Stomach (tissue), 4 donors: ENCODE data around the gene MYL5.

ENCODE experiments used
- EP300 ChIP-seq: sonication (generic); formaldehyde crosslinking; IDR thresholded peaks from one replicate; pipeline ENCODE4 v1.6.1; 2017; ENCODE audit warnings: antibody characterized with exemption
- POLR2A ChIP-seq, 4 donors: fragments of 450-650 bp; IDR thresholded peaks; one replicate each; pipeline ENCODE4 v1.6.1; 2016; ENCODE audit warnings: antibody characterized with exemption in 4 of 4, control low read depth in 2 of 4, mild to moderate bottlenecking in 1 of 4, moderate library complexity in 1 of 4
- POLR2AphosphoS5 ChIP-seq, 3 donors: sonication (generic); formaldehyde crosslinking; IDR thresholded peaks; one replicate each; pipeline ENCODE4 v1.6.1; 2016; ENCODE audit warnings: antibody characterized with exemption in 3 of 3
- TF ChIP-seq, protein P1 (sequence below), 7 experiments: fragments of 450-650 bp in 4 of 7; fragments of 200-600 bp in 3 of 7; sonication (generic) in 3 of 7; IDR thresholded peaks; one replicate each; pipeline ENCODE4 v1.5.1; 2016 to 2019; ENCODE audit warnings: antibody characterized with exemption in 7 of 7, control low read depth in 2 of 7, mild to moderate bottlenecking in 1 of 7

DNA sequence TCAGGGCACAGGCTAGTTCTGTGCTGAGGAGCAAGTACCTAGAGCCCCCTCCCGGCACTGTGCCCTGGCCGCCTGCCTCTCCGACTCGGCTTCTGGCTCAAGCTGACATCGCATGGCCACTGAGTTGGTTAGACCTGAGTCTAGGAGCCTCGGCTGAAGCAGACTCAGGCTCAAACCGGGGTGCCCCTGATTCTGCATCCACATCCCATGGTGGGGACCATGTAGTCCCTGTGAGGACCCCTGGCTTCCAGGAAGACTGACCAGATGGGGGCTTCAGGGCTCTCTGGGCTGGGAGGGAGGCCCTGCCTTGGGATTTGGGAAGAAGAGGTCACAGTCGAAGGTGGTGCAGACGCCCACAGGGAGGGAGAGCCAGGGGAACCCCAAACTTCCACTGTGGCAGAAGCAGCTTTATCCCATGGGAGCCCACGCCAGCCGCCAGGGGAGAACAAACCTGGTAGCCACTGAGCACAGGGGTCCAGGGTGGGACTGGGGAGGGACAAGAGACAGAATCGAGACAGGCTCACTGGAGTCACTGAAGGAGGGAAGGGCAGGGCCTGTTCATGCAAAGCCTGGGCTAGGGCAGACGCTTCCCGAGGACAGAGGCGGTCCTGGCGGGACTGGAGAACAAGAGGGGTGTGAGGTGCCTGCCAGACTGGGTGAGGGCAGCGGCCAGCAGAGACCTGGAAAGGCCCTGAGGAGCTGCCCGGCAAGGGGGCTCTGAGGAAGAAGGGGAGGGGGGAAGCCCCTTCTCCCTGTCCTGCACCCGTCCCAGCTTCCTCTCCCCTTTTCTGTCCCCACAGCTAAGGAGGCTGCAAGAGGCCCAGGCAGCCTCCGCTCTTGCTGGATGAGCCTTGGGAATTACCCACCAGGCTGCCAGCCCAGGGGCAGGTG, 47.9 kb upstream of the MYL5 start:
- TF ChIP-seq, protein P1, sequence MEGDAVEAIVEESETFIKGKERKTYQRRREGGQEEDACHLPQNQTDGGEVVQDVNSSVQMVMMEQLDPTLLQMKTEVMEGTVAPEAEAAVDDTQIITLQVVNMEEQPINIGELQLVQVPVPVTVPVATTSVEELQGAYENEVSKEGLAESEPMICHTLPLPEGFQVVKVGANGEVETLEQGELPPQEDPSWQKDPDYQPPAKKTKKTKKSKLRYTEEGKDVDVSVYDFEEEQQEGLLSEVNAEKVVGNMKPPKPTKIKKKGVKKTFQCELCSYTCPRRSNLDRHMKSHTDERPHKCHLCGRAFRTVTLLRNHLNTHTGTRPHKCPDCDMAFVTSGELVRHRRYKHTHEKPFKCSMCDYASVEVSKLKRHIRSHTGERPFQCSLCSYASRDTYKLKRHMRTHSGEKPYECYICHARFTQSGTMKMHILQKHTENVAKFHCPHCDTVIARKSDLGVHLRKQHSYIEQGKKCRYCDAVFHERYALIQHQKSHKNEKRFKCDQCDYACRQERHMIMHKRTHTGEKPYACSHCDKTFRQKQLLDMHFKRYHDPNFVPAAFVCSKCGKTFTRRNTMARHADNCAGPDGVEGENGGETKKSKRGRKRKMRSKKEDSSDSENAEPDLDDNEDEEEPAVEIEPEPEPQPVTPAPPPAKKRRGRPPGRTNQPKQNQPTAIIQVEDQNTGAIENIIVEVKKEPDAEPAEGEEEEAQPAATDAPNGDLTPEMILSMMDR (IDR thresholded peaks at IDR 0.05): no peak
- TF ChIP-seq POLR2AphosphoS5 (IDR thresholded peaks at IDR 0.05) (no peak), POLR2A (IDR thresholded peaks at IDR 0.05) (no peak), EP300 (no peak)
